Tibial nerve (tissue), 4 donors: ENCODE results near the gene TIMM8B. TPM values are rescaled to one million over a fixed set of nuclear protein-coding genes. Genes with fewer than 3 reads are reported as not detected.

Source experiments
- DNase-seq, 2 donors: peaks; one replicate each; pipeline ENCODE4 v3.0.0-alpha.2; 2019; ENCODE audit warnings: low spot score in 2 of 2
- H3K27ac ChIP-seq, 4 donors: fragments of 200-600 bp; sonication (generic) in 3 of 4; one replicate each; pipeline ENCODE4 v1.5.1; 2017 to 2019; ENCODE audit warnings: mild to moderate bottlenecking in 1 of 4
- H3K27me3 ChIP-seq, 2 donors: fragments of 200-600 bp; sonication (generic) in 1 of 2; one replicate each; pipeline versions ENCODE4 v1.5.1 to v1.6.0; 2017 to 2019
- H3K36me3 ChIP-seq, 3 donors: fragments of 200-600 bp; sonication (generic); one replicate each; pipeline ENCODE4 v1.5.1; 2018 to 2019
- H3K4me1 ChIP-seq, 4 donors: fragments of 200-600 bp; sonication (generic) in 3 of 4; one replicate each; pipeline ENCODE4 v1.5.1; 2017 to 2019
- H3K4me3 ChIP-seq, 4 donors: fragments of 200-600 bp; sonication (generic) in 3 of 4; one replicate each; pipeline ENCODE4 v1.5.1; 2017 to 2019; ENCODE audit warnings: mild to moderate bottlenecking in 1 of 4, moderate library complexity in 1 of 4
- H3K9me3 ChIP-seq, 4 donors: fragments of 200-600 bp; sonication (generic) in 3 of 4; one replicate each; pipeline ENCODE4 v1.5.1; 2017 to 2019
- CTCF ChIP-seq, 5 experiments: fragments of 200-600 bp in 3 of 5; fragments of 450-650 bp in 2 of 5; sonication (generic) in 3 of 5; IDR thresholded peaks; one replicate each; pipeline ENCODE4 v1.5.1; 2016 to 2019; ENCODE audit warnings: antibody characterized with exemption in 5 of 5, mild to moderate bottlenecking in 3 of 5, moderate library complexity in 2 of 5
- EP300 ChIP-seq, 2 donors: sonication (generic); formaldehyde crosslinking; IDR thresholded peaks; one replicate each; pipeline ENCODE4 v1.6.1; 2017; ENCODE audit warnings: antibody characterized with exemption in 2 of 2, mild to moderate bottlenecking in 1 of 2
- POLR2A ChIP-seq, 2 donors: fragments of 450-650 bp; IDR thresholded peaks; one replicate each; pipeline ENCODE4 v1.6.1; 2017; ENCODE audit warnings: antibody characterized with exemption in 2 of 2, mild to moderate bottlenecking in 2 of 2, moderate library complexity in 2 of 2
- WGBS, 2 donors: methylation state at CpG; one replicate each; pipeline ENCODE4 v1.1.5; 2018; 5-methylcytosine and 5-hydroxymethylcytosine counted together
- total RNA-seq, 4 donors: library from RNA; depleted of rRNA; stranded (reverse); fragments of >200 nt; gene quantifications; one replicate each; pipeline ENCODE4 v1.1.0, GENCODE V29; 2016

The TIMM8B gene
- 10 to 100 TPM; 16.7 to 27.9 (median 26.7) TPM for total RNA-seq

GRCh38 chr11:112086422-112087191 lies at the start of gene TIMM8B, which contains the start of gene SDHD:
Gene TIMM8B (minus strand): TSS chr11:112086756. CDS start chr11:112086723, 33 bp downstream.
Gene SDHD (plus strand): TSS chr11:112086873. CDS start chr11:112086908, 35 bp downstream.
- H3K4me1 ChIP-seq, result peaks cover 0 to 48% (median 23%) of the 10 kb centered on the region in 4 donors
- H3K27ac ChIP-seq, result peak within 1 kb of the TSS; percentile 75 to 88 (median 83)
- H3K36me3 ChIP-seq, result peaks cover 0 to 71% (median 18%) of the 10 kb centered on the region in 3 donors
- TF ChIP-seq CTCF (IDR thresholded peaks at IDR 0.05) (peak in 3 of 5 experiments; percentile 8 to 56 (median 56)), POLR2A (IDR thresholded peaks at IDR 0.05) (peak; percentile 14 to 48), EP300 (IDR thresholded peaks at IDR 0.05) (peak; percentile 89 to 92)
- no peaks in the 10 kb centered on the region for H3K9me3 ChIP-seq
- 0 to 1% methylated on average over 39 to 44 of the region's 45 CpGs for WGBS, 2 donors
- peak; percentile 90 to 94 for DNase-seq
- H3K27me3 ChIP-seq, result no peaks in the 10 kb centered on the region
- H3K4me3 ChIP-seq, result peak within 1 kb of the TSS; percentile 60 to 94 (median 78)

GRCh38 chr11:112134473-112134872 lies 47.9 kb upstream of the TIMM8B start:
- 38 to 64% methylated on average over 4 of the region's 4 CpGs for WGBS, 2 donors
- Histone ChIP-seq H3K4me3 (no peak overlapping the region), H3K4me1 (no peaks in the 10 kb centered on the region), H3K36me3 (no peaks in the 10 kb centered on the region), H3K27me3 (no peaks in the 10 kb centered on the region), H3K9me3 (no peaks in the 10 kb centered on the region), H3K27ac (no peak overlapping the region)
- DNase-seq, result no peak
- TF ChIP-seq EP300 (IDR thresholded peaks at IDR 0.05), result no peak
- TF ChIP-seq POLR2A (IDR thresholded peaks at IDR 0.05), result no peak
- TF ChIP-seq CTCF (IDR thresholded peaks at IDR 0.05), result no peak

GRCh38 chr11:112132737-112133136 lies 46.2 kb upstream of the TIMM8B start:
- DNase-seq, result no peak
- Histone ChIP-seq H3K4me3 (no peak overlapping the region), H3K27me3 (no peaks in the 10 kb centered on the region), H3K4me1 (peaks cover 0 to 3% (median 0%) of the 10 kb centered on the region in 4 donors), H3K9me3 (no peaks in the 10 kb centered on the region), H3K27ac (no peak overlapping the region), H3K36me3 (no peaks in the 10 kb centered on the region)
- no peak for TF ChIP-seq POLR2A (IDR thresholded peaks at IDR 0.05)
- TF ChIP-seq CTCF (IDR thresholded peaks at IDR 0.05), result no peak
- TF ChIP-seq EP300 (IDR thresholded peaks at IDR 0.05), result no peak
- 53 to 69% methylated on average over 2 of the region's 2 CpGs for WGBS, 2 donors

DNA sequence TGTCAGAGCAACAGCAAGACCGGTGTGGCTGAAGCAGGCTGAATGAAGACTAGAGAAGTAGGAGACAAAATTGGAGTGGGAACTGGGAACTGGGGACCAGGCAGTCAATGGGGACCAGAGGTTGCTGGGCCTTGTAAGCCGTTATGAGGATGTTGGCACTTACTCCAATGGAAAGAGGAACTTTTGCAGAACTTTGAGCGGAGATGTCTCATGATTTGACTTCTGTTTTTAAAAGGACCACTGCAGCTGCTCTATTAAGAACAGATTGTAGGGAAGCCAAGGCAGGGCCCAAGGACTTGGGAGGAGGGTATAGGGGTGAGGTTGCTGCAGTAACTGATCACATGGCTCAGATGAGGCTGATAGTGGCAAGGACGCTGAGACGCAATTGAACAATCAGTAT lies 43.1 kb upstream of the TIMM8B start:
- Histone ChIP-seq H3K9me3 (no peaks in the 10 kb centered on the region), H3K4me1 (peaks cover 0 to 3% (median 0%) of the 10 kb centered on the region in 4 donors), H3K27ac (no peak overlapping the region), H3K4me3 (no peak overlapping the region), H3K27me3 (no peaks in the 10 kb centered on the region), H3K36me3 (no peaks in the 10 kb centered on the region)
- DNase-seq, result peak in 1 of 2 donors; percentile 10
- no peak for TF ChIP-seq POLR2A (IDR thresholded peaks at IDR 0.05)
- peak in 1 of 2 donors; percentile 59 for TF ChIP-seq EP300 (IDR thresholded peaks at IDR 0.05)
- TF ChIP-seq CTCF (IDR thresholded peaks at IDR 0.05), result no peak
- WGBS, 2 donors, result 71 to 78% methylated on average over 5 of the region's 5 CpGs

DNA sequence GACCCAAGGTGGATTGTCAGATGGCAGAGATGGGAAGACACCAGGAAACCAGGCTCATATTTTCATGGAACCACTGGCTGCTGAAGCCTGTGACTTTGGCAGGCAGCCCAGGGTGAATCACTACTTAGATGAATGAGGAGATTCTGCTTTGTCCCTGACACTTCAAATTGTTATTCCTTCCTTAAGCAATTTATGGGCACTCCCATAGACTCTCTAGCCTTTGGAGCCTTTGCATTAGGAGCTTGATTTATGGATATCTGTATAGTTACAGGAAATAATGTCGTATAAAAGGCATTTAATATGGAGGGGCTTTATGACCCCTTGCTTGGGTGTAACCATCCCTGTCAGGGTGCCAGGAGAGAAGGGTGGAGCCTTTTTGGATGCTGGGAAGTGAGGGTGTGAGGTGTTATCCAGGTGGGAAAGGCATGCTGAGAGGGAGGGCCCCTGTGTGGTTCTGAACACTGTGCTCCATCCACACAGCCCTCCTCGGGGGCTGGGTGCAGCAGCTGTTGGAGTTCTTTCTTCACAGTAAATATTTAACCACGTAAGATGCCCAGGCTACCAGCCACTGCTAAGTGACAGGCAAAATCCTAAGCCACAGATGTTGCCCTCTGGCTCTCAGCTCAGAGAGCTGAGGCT lies 42.0 kb upstream of the TIMM8B start:
- peak; percentile 33 to 44 for DNase-seq
- WGBS, 2 donors, result 54 to 63% methylated on average over 3 of the region's 3 CpGs
- peak overlapping the region in 1 of 4 donors; percentile 23 for H3K27ac ChIP-seq
- no peak overlapping the region for H3K4me3 ChIP-seq
- H3K4me1 ChIP-seq, result peaks cover 0 to 3% (median 0%) of the 10 kb centered on the region in 4 donors
- H3K36me3 ChIP-seq, result no peaks in the 10 kb centered on the region
- no peak for TF ChIP-seq CTCF (IDR thresholded peaks at IDR 0.05)
- TF ChIP-seq POLR2A (IDR thresholded peaks at IDR 0.05), result no peak
- TF ChIP-seq EP300 (IDR thresholded peaks at IDR 0.05), result no peak
- no peaks in the 10 kb centered on the region for H3K27me3 ChIP-seq
- no peaks in the 10 kb centered on the region for H3K9me3 ChIP-seq
